ENCODE results near the gene MMP15. TPM values are rescaled to one million over a fixed set of nuclear protein-coding genes. Genes with fewer than 3 reads are reported as not detected.

Gene MMP15
- total RNA-seq, 1 donor from 2014 or later, result 5.2 TPM

DNA sequence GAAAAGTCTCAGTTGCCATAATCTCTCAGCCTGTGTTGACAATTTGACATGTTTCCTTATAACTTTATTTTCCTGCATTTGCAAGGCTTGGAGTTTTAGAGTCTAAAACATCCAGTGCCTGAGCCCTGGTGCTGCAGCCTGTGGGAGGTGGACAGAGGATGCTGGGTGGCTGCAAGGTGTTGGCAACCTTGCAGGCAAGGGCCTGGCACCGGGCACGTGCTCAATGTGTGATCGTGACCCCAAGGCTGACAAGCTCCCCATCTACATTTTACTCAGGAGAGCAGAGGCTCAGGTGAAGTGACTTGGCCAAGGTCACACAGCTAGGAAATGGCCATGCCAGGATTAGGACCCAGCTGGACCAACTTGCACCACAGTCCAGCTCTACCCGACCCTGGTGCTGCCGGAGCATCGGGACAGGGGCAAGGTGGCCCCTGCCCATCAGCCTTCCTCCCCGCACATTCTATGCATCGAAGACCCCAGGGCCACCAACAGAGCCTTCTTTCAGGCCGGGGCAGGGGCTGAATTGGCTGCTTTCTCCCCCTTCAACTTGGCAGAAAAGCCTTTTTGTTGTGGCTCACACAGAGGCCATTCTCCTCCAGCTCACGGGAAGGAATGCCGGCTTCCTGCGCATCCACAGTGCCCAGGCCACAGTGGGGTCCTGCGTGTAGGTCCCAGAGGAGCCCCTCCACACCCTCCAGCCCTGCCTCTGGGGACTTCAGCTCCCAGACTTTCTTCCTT lies 23.1 kb downstream of the MMP15 start:
- H3K9me3 Mint-ChIP-seq (ENCODE audit: unreplicated experiment), result no peaks in the 10 kb centered on the region
- DNase-seq (ENCODE audit: extremely low spot score, unreplicated experiment), result no peak
- peaks cover 4% of the 10 kb centered on the region for H3K27me3 Mint-ChIP-seq (ENCODE audit: unreplicated experiment)
- TF ChIP-seq, protein P1, sequence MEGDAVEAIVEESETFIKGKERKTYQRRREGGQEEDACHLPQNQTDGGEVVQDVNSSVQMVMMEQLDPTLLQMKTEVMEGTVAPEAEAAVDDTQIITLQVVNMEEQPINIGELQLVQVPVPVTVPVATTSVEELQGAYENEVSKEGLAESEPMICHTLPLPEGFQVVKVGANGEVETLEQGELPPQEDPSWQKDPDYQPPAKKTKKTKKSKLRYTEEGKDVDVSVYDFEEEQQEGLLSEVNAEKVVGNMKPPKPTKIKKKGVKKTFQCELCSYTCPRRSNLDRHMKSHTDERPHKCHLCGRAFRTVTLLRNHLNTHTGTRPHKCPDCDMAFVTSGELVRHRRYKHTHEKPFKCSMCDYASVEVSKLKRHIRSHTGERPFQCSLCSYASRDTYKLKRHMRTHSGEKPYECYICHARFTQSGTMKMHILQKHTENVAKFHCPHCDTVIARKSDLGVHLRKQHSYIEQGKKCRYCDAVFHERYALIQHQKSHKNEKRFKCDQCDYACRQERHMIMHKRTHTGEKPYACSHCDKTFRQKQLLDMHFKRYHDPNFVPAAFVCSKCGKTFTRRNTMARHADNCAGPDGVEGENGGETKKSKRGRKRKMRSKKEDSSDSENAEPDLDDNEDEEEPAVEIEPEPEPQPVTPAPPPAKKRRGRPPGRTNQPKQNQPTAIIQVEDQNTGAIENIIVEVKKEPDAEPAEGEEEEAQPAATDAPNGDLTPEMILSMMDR (IDR thresholded peaks at IDR 0.05), result no peak
- no peak overlapping the region for H3K4me3 Mint-ChIP-seq (ENCODE audit: unreplicated experiment)
- no peak overlapping the region for H3K27ac Mint-ChIP-seq (ENCODE audit: unreplicated experiment)
- no peaks in the 10 kb centered on the region for H3K36me3 Mint-ChIP-seq (ENCODE audit: unreplicated experiment)
- peaks cover 2% of the 10 kb centered on the region for H3K4me1 Mint-ChIP-seq (ENCODE audit: unreplicated experiment)

DNA sequence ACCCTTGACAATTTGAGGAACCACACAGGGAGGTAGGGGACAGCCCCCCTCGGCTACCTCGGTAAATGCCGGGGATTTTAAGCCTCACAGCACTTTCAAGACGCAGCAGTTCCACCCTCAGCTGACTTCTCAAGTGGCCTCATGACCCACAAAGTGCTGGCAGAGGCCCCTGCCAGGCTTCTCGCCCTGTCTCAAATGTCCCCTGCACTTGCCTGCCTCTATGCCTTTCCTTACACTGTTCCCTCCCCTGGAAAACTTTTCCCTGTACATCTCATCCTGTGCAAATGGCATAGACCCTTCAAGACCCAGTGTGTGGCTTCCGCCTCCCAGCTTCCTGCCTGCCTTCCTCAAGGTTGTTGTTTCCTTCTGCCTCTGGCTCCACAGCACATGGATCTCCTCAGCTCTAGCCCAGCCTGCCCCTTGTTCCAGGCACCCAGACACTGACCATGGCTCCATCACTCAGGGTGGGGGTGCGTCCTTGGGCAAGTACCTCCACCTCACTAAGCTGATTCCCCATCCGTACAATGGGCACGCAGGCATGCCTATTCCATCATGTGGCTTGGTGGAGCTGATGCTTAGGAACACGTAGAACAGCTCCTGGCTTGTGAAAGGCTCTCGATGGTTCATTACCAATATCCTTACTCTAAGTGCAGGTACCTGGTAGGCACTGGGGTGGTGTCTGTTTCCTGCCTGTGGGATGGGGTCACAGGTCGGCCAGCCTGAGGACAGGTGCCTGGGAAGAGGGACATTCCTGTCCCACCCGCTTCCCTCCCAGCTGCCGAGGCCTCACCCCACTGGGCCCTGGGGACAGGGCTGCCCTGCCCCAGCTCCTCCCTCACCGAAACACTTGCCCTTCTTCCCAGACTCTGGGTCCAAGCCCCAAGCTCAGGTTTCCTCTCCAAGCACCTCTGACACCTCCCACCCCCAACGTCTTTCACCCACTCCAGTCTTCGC lies 24.0 kb downstream of the MMP15 start:
- DNase-seq (ENCODE audit: extremely low spot score, unreplicated experiment), result no peak
- Mint-ChIP-seq H3K27me3 (ENCODE audit: unreplicated experiment) (peaks cover 4% of the 10 kb centered on the region), H3K36me3 (ENCODE audit: unreplicated experiment) (no peaks in the 10 kb centered on the region), H3K4me3 (ENCODE audit: unreplicated experiment) (no peak overlapping the region), H3K27ac (ENCODE audit: unreplicated experiment) (no peak overlapping the region), H3K4me1 (ENCODE audit: unreplicated experiment) (peaks cover 2% of the 10 kb centered on the region), H3K9me3 (ENCODE audit: unreplicated experiment) (no peaks in the 10 kb centered on the region)
- TF ChIP-seq, protein P1 (IDR thresholded peaks at IDR 0.05), result no peak

DNA sequence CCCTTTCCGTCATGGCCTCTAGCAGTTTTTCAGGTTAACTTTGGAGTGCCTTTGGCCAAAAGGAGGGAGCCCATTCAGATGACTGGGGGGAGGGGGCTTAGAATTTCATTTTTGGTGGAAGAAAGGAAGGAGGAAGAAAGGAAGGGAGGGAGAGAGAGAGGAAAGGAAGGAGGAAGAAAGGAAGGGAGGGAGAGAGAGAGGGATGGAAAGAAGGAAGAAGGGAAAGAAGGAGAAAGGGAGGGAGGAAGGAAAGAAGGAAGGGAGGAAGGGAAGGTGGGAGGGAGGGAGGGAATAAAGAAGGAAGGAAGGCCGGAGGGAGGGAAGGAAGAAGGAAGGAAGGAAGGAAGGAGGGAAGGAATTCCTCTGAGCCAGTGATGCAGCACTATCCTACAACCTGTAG lies 25.7 kb downstream of the MMP15 start:
- Mint-ChIP-seq H3K4me3 (ENCODE audit: unreplicated experiment) (no peak overlapping the region), H3K9me3 (ENCODE audit: unreplicated experiment) (no peaks in the 10 kb centered on the region), H3K4me1 (ENCODE audit: unreplicated experiment) (no peaks in the 10 kb centered on the region), H3K36me3 (ENCODE audit: unreplicated experiment) (no peaks in the 10 kb centered on the region), H3K27me3 (ENCODE audit: unreplicated experiment) (peaks cover 4% of the 10 kb centered on the region), H3K27ac (ENCODE audit: unreplicated experiment) (no peak overlapping the region)
- TF ChIP-seq, protein P1 (IDR thresholded peaks at IDR 0.05), result no peak
- DNase-seq (ENCODE audit: extremely low spot score, unreplicated experiment), result no peak

DNA sequence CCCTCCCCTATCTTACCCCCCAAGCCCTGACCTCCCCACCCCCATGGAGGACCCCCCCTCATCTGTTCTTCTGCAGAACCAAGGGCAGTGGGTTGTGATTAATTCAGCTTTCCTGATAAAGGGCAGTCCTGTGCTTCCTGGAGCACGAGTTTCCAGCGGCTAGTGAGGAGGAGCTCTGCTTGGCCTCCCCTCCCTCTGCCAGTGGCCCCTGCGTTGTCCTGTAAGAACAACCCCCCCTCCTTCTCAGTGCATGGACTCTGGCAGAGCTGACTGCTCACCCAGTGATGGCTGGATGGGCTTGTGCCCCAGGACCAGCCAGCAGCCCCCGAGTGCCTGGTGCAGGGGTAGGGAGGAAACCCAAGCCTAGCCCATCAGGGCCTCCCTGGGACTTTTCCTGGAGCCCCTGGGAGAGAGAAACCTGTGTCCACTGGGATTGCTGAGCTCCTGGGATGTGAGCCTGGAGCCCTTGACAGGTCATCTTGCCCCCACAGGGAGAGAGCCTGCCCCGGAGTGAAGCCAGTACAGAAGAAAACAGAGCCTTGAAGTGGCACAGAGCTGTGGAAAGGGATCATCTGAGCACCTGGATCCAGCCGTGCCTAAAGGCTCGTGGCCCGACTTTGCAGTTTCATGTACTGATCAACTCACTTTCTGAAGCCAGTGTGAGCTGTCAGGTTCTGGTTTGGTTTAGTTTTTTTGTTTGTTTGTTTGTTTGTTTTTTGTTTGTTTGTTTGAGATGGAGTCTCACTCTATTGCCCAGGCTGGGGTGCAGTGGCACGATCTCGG lies 26.5 kb downstream of the MMP15 start:
- H3K4me3 Mint-ChIP-seq (ENCODE audit: unreplicated experiment), result no peak overlapping the region
- H3K4me1 Mint-ChIP-seq (ENCODE audit: unreplicated experiment), result no peaks in the 10 kb centered on the region

More for the DNA sequence above, 26.5 kb downstream of the MMP15 start:
- TF ChIP-seq, protein P1 (IDR thresholded peaks at IDR 0.05), result no peak
- DNase-seq (ENCODE audit: extremely low spot score, unreplicated experiment), result no peak
- Mint-ChIP-seq H3K9me3 (ENCODE audit: unreplicated experiment) (no peaks in the 10 kb centered on the region), H3K36me3 (ENCODE audit: unreplicated experiment) (no peaks in the 10 kb centered on the region), H3K27me3 (ENCODE audit: unreplicated experiment) (peaks cover 4% of the 10 kb centered on the region), H3K27ac (ENCODE audit: unreplicated experiment) (no peak overlapping the region)

Data from osteocyte (in vitro differentiated cells).